Measurements from ENCODE around the gene LDB1. TPM values are rescaled to one million over a fixed set of nuclear protein-coding genes. Genes with fewer than 3 reads are reported as not detected.

LDB1 gene
- total RNA-seq, 1 donor from 2014 or later = 46.4 TPM

DNA sequence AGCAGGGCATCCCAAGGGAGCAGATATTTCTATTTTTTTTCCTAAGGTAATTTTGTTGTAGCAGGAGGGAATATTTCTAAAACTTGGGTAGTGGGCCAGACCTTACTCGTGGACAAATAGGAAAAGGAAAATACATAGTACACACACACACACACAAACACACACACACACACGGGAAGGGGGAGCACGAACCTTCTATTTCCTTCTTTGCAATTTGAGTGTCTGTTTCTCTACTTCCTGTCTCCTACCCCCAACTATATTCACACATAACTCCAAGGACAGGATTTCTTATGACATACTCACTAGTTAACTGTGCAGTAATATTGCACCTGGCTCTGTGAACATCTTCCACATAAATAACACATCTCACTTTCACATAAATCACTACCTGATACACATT is 4.4 kb downstream of the LDB1 start:
- H3K9me3 Mint-ChIP-seq = no peaks in the 10 kb centered on the region
- H3K36me3 Mint-ChIP-seq = peaks cover 4% of the 10 kb centered on the region
- peak overlapping the region; percentile 95 for H3K4me3 Mint-ChIP-seq
- peak overlapping the region; percentile 91 for H3K27ac Mint-ChIP-seq
- peaks cover 59% of the 10 kb centered on the region for H3F3A ChIP-seq (ENCODE audit: low read depth)
- peak overlapping the region; percentile 82 for H3K27ac ChIP-seq
- no peak overlapping the region for H3K9ac ChIP-seq
- H3K4me3 ChIP-seq = peak overlapping the region; percentile 88
- TF ChIP-seq EZH2 (IDR thresholded peaks at IDR 0.05) (no peak), EZH2phosphoT487 (IDR thresholded peaks at IDR 0.05) (no peak)
- TF ChIP-seq, protein P1, sequence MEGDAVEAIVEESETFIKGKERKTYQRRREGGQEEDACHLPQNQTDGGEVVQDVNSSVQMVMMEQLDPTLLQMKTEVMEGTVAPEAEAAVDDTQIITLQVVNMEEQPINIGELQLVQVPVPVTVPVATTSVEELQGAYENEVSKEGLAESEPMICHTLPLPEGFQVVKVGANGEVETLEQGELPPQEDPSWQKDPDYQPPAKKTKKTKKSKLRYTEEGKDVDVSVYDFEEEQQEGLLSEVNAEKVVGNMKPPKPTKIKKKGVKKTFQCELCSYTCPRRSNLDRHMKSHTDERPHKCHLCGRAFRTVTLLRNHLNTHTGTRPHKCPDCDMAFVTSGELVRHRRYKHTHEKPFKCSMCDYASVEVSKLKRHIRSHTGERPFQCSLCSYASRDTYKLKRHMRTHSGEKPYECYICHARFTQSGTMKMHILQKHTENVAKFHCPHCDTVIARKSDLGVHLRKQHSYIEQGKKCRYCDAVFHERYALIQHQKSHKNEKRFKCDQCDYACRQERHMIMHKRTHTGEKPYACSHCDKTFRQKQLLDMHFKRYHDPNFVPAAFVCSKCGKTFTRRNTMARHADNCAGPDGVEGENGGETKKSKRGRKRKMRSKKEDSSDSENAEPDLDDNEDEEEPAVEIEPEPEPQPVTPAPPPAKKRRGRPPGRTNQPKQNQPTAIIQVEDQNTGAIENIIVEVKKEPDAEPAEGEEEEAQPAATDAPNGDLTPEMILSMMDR (IDR thresholded peaks at IDR 0.05) = no peak
- H2AFZ ChIP-seq (replicated peaks) = no peak overlapping the region
- peaks cover 90% of the 10 kb centered on the region for H3K79me2 ChIP-seq (ENCODE audit: low read depth)
- peak overlapping the region; percentile 100 for H3K4me2 ChIP-seq
- no peak for DNase-seq (ENCODE audit: low spot score)
- peaks cover 4% of the 10 kb centered on the region for H3K27me3 Mint-ChIP-seq (ENCODE audit: insufficient read depth, low read depth)
- no peaks in the 10 kb centered on the region for H3K9me3 ChIP-seq (ENCODE audit: low read depth)
- peaks cover 54% of the 10 kb centered on the region for H3K4me1 ChIP-seq
- peaks cover 43% of the 10 kb centered on the region for H4K20me1 ChIP-seq (ENCODE audit: low read depth)
- H3K4me1 Mint-ChIP-seq = peaks cover 63% of the 10 kb centered on the region
- no peaks in the 10 kb centered on the region for H3K27me3 ChIP-seq
- no peaks in the 10 kb centered on the region for H3K36me3 ChIP-seq

DNA sequence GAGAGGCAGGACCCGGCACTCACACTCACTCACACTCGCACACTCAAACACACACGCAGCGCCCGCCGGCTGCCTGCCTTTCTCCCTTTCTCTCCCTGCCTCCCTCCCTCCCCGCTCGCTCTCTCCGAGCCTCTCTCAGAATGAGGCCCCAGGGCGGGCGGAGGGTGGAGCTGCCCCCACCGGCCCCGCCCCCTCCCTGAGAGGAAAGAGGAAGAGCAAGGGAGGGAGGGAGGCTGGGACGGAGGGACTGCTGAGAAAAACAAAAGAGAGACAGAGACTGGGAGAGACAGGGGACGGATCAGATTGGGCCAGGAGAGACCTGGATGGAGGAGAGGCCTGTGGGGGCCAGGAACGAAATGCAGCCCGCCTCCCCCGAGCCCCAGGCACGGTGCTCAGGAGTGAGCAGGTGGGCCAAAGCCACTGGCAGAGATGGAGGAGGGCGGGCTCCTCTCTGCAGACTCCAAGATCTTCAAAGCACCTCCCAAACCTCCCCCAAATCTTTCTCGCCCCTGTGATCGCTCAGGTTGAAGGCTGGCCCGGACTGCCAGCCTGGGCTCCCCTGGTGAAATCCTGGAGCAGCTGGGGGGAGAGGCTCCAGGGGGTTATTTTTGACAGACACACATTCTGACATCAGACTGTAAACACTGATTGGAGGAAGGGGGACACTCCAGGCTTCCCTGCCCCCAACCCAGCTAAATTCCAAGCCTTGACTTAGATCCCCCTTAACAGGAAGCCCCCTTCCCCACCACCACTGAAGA is 5.1 kb downstream of the LDB1 start:
- TF ChIP-seq EZH2phosphoT487 (IDR thresholded peaks at IDR 0.05) (no peak), EZH2 (IDR thresholded peaks at IDR 0.05) (no peak)
- TF ChIP-seq, protein P1 (IDR thresholded peaks at IDR 0.05) = no peak
- peak overlapping the region; percentile 100 for H3K4me2 ChIP-seq
- H4K20me1 ChIP-seq (ENCODE audit: low read depth) = peaks cover 50% of the 10 kb centered on the region
- H3K9me3 ChIP-seq (ENCODE audit: low read depth) = no peaks in the 10 kb centered on the region
- H3K4me1 Mint-ChIP-seq = peaks cover 63% of the 10 kb centered on the region
- peaks cover 96% of the 10 kb centered on the region for H3K79me2 ChIP-seq (ENCODE audit: low read depth)
- no peak overlapping the region for H2AFZ ChIP-seq (replicated peaks)
- peak overlapping the region; percentile 86 for H3K9ac ChIP-seq
- H3K27ac ChIP-seq = peak overlapping the region; percentile 82
- H3K9me3 Mint-ChIP-seq = no peaks in the 10 kb centered on the region
- peak; percentile 96 for DNase-seq (ENCODE audit: low spot score)
- H3F3A ChIP-seq (ENCODE audit: low read depth) = peaks cover 52% of the 10 kb centered on the region
- no peaks in the 10 kb centered on the region for H3K27me3 ChIP-seq
- H3K4me3 ChIP-seq = peak overlapping the region; percentile 88
- H3K27ac Mint-ChIP-seq = peak overlapping the region; percentile 91
- H3K4me3 Mint-ChIP-seq = peak overlapping the region; percentile 95
- H3K36me3 Mint-ChIP-seq = peaks cover 9% of the 10 kb centered on the region
- no peaks in the 10 kb centered on the region for H3K36me3 ChIP-seq
- H3K4me1 ChIP-seq = peaks cover 54% of the 10 kb centered on the region
- H3K27me3 Mint-ChIP-seq (ENCODE audit: insufficient read depth, low read depth) = peaks cover 5% of the 10 kb centered on the region

- no peak overlapping the region for H2AFZ ChIP-seq (replicated peaks)
- peak; percentile 73 for DNase-seq (ENCODE audit: low spot score)
These were observed 6.0 kb downstream of the LDB1 start for GRCh38 chr10:102113956-102114857.

More at GRCh38 chr10:102113956-102114857, 6.0 kb downstream of the LDB1 start:
- no peaks in the 10 kb centered on the region for H3K36me3 ChIP-seq
- H3K4me3 Mint-ChIP-seq = peak overlapping the region; percentile 95
- H3K4me1 ChIP-seq = peaks cover 54% of the 10 kb centered on the region
- no peak for TF ChIP-seq EZH2 (IDR thresholded peaks at IDR 0.05)
- TF ChIP-seq, protein P1 (IDR thresholded peaks at IDR 0.05) = no peak
- TF ChIP-seq EZH2phosphoT487 (IDR thresholded peaks at IDR 0.05) = no peak
- H3K27me3 ChIP-seq = no peaks in the 10 kb centered on the region
- peaks cover 56% of the 10 kb centered on the region for H4K20me1 ChIP-seq (ENCODE audit: low read depth)
- H3K9me3 ChIP-seq (ENCODE audit: low read depth) = no peaks in the 10 kb centered on the region
- H3K36me3 Mint-ChIP-seq = peaks cover 18% of the 10 kb centered on the region
- H3F3A ChIP-seq (ENCODE audit: low read depth) = peaks cover 45% of the 10 kb centered on the region
- H3K9ac ChIP-seq = peak overlapping the region; percentile 86
- H3K9me3 Mint-ChIP-seq = no peaks in the 10 kb centered on the region
- H3K79me2 ChIP-seq (ENCODE audit: low read depth) = peaks cover 92% of the 10 kb centered on the region
- H3K4me3 ChIP-seq = peak overlapping the region; percentile 88
- peak overlapping the region; percentile 91 for H3K27ac Mint-ChIP-seq
- H3K4me1 Mint-ChIP-seq = peaks cover 59% of the 10 kb centered on the region
- H3K4me2 ChIP-seq = peak overlapping the region; percentile 100
- peaks cover 8% of the 10 kb centered on the region for H3K27me3 Mint-ChIP-seq (ENCODE audit: insufficient read depth, low read depth)
- H3K27ac ChIP-seq = peak overlapping the region; percentile 82
